ENCODE data around the gene TMIGD3. TPM values are rescaled to one million over a fixed set of nuclear protein-coding genes. Genes with fewer than 3 reads are reported as not detected.
"Not testable (repeated sequence)": the region's sequence is repeated elsewhere in the genome, so short reads cannot be mapped to it uniquely, and the experiment has no call there.

TMIGD3 gene
- total RNA-seq, 1 experiment from 2014 or later: 0.88 TPM

DNA sequence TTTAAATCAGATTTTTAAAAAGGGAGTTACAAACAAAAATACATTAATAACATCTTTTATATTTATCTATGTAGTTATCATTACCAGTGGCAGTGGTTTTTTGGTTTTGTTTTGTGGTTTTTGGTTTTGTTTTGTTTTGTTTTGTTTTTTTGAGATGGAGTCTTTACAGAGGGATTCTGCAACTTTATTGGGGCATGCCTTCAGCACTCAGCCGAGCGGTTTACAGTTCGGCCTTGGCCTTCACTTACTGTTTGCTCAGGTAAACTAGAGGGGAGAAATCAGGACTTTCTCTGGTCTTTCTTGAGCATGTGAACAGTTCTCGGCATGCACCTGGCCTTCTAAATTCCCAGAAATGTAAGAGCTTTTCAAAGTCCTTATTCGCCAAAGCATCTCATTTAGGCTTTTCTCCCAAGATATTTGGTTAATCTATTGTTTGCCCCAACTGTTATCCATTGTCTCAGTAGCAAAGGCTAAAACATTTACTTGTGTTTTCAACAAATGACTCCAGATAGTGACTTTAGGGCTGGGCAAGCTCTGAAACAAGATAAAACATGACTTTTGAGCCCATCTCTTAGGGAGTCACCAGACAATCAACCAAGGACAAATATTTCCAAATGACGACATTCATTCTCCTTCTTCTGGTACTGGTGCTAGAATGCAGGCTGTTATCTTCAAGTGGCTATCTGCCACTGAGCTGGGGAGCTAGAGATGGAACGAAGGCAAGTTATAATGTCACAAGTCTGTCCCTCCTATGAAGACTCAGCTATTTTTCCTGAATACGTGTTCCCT lies 48.4 kb upstream of the TMIGD3 start:
- CTCF ChIA-PET: interaction anchor here (0.8 to 1.3 kb wide), 3 partner anchors 8 to 67 kb away, joined by 4 to 6 read pairs (median 5); no protein-coding TSS in a partner anchor
- POLR2A ChIA-PET: interaction anchor here (0.8 kb wide), 1 partner anchor 10 kb away, joined by 5 read pairs; no protein-coding TSS in a partner anchor

DNA sequence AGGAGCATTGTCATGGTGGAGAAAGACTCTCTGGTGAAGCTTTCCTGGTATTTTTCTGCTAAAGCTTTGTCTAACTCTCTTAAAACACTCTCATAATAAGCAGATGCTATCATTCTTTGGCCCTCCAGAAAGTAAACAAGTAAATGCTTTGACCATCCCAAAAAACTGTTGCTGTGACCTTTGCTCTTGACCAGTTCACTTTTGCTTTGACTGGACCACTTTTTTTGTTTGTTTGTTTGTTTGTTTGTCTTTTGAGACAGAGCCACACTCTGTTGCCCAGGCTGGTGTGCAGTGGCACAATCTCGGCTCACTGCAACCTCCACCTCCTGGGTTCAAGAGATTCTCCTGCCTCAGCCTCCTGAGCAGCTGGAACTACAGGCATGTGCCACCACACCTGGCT lies 44.4 kb upstream of the TMIGD3 start:
- peaks cover 17% of the 10 kb centered on the region for H3K4me1 ChIP-seq
- H3K9me3 Mint-ChIP-seq (ENCODE audit: unreplicated experiment): peaks cover 17% of the 10 kb centered on the region
- H3K27me3 Mint-ChIP-seq (ENCODE audit: insufficient read depth, unreplicated experiment); CTCF ChIA-PET; H3K4me3 Mint-ChIP-seq (ENCODE audit: unreplicated experiment); H3K36me3 ChIP-seq (ENCODE audit: control insufficient read depth, insufficient read depth, low read length); POLR2A ChIA-PET; DNase-seq; intact Hi-C loops (cut with micrococcal nuclease; ENCODE audit: unreplicated experiment); H3K27ac Mint-ChIP-seq (ENCODE audit: unreplicated experiment); H3K4me3 ChIP-seq (ENCODE audit: low read depth, low read length); H3K27me3 ChIP-seq (replicated peaks; ENCODE audit: control insufficient read depth, insufficient read depth, low read length); BruUV-seq (replicated peaks); H3K9me3 ChIP-seq: not testable (repeated sequence)
- H3K36me3 Mint-ChIP-seq (ENCODE audit: insufficient read depth, unreplicated experiment): peaks cover 15% of the 10 kb centered on the region
- H3K4me1 Mint-ChIP-seq (ENCODE audit: low read depth, unreplicated experiment): peaks cover 26% of the 10 kb centered on the region

More for the DNA sequence above, 48.4 kb upstream of the TMIGD3 start:
- H3K27me3 Mint-ChIP-seq (ENCODE audit: insufficient read depth, unreplicated experiment): no peaks in the 10 kb centered on the region
- H3K4me1 Mint-ChIP-seq (ENCODE audit: low read depth, unreplicated experiment): peaks cover 20% of the 10 kb centered on the region
- peak overlapping the region; percentile 58 for H3K4me3 Mint-ChIP-seq (ENCODE audit: unreplicated experiment)
- H3K36me3 ChIP-seq (ENCODE audit: control insufficient read depth, insufficient read depth, low read length): no peaks in the 10 kb centered on the region
- DNase-seq: peak; percentile 47 to 53
- no TSS peak for BruUV-seq (replicated peaks)
- no peaks in the 10 kb centered on the region for H3K9me3 Mint-ChIP-seq (ENCODE audit: unreplicated experiment)
- intact Hi-C loops (cut with micrococcal nuclease; ENCODE audit: unreplicated experiment): loop anchor here (1.0 kb wide), 2 partner anchors 8 to 44 kb away; no protein-coding TSS in a partner anchor
- no peaks in the 10 kb centered on the region for H3K9me3 ChIP-seq
- peaks cover 49% of the 10 kb centered on the region for H3K4me1 ChIP-seq
- H3K27ac Mint-ChIP-seq (ENCODE audit: unreplicated experiment): peak overlapping the region; percentile 58
- no peak overlapping the region for H3K4me3 ChIP-seq (ENCODE audit: low read depth, low read length)
- no peaks in the 10 kb centered on the region for H3K27me3 ChIP-seq (replicated peaks; ENCODE audit: control insufficient read depth, insufficient read depth, low read length)
- peaks cover 10% of the 10 kb centered on the region for H3K36me3 Mint-ChIP-seq (ENCODE audit: insufficient read depth, unreplicated experiment)
- TF ChIP-seq, protein P1, sequence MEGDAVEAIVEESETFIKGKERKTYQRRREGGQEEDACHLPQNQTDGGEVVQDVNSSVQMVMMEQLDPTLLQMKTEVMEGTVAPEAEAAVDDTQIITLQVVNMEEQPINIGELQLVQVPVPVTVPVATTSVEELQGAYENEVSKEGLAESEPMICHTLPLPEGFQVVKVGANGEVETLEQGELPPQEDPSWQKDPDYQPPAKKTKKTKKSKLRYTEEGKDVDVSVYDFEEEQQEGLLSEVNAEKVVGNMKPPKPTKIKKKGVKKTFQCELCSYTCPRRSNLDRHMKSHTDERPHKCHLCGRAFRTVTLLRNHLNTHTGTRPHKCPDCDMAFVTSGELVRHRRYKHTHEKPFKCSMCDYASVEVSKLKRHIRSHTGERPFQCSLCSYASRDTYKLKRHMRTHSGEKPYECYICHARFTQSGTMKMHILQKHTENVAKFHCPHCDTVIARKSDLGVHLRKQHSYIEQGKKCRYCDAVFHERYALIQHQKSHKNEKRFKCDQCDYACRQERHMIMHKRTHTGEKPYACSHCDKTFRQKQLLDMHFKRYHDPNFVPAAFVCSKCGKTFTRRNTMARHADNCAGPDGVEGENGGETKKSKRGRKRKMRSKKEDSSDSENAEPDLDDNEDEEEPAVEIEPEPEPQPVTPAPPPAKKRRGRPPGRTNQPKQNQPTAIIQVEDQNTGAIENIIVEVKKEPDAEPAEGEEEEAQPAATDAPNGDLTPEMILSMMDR (IDR thresholded peaks at IDR 0.05; ENCODE audit: insufficient read depth in 1 of 2, low read depth in 1 of 2, low read length in 1 of 2, severe bottlenecking in 1 of 2, unreplicated experiment in 1 of 2): no peak

DNA sequence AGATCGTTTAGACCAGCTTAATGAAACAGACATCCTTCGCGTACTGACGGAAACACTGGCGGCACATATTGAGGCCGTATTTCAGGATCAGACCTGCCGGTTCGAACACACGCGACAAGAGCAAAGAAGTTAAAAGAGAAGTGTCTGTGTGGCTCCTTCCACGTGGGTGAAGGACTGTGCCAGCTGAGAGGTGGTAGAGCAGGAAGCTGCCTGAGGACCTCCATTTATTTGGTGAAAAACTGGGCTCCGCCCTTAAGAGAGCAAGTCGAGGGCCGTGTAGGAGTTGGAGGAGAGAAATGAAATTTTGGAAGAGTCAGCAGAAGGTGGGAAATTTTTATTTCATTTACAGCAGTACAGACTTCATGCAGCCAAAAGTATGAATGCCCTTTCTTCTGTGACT lies 38.8 kb upstream of the TMIGD3 start:
- H3K4me1 ChIP-seq: peaks cover 15% of the 10 kb centered on the region
- H3K36me3 ChIP-seq (ENCODE audit: control insufficient read depth, insufficient read depth, low read length): no peaks in the 10 kb centered on the region
- TF ChIP-seq, protein P1 (IDR thresholded peaks at IDR 0.05; ENCODE audit: insufficient read depth in 1 of 2, low read depth in 1 of 2, low read length in 1 of 2, severe bottlenecking in 1 of 2, unreplicated experiment in 1 of 2): no peak
- peak overlapping the region; percentile 88 for H3K27ac Mint-ChIP-seq (ENCODE audit: unreplicated experiment)
- peaks cover 27% of the 10 kb centered on the region for H3K4me1 Mint-ChIP-seq (ENCODE audit: low read depth, unreplicated experiment)
- H3K27me3 ChIP-seq (replicated peaks; ENCODE audit: control insufficient read depth, insufficient read depth, low read length): no peaks in the 10 kb centered on the region
- H3K4me3 Mint-ChIP-seq (ENCODE audit: unreplicated experiment): peak overlapping the region; percentile 80
- intact Hi-C loops (cut with micrococcal nuclease; ENCODE audit: unreplicated experiment): no loop called here
- H3K9me3 ChIP-seq: no peaks in the 10 kb centered on the region
- POLR2A ChIA-PET: interaction anchor here (0.6 to 0.7 kb wide), 3 partner anchors 10 to 101 kb away, joined by 3 to 5 read pairs (median 3); no protein-coding TSS in a partner anchor
- CTCF ChIA-PET: interaction anchor here (2.0 kb wide), 1 partner anchor 34 kb away, joined by 10 read pairs; no protein-coding TSS in a partner anchor
- DNase-seq: peak in 1 of 2 experiments; percentile 15
- H3K27me3 Mint-ChIP-seq (ENCODE audit: insufficient read depth, unreplicated experiment): no peaks in the 10 kb centered on the region
- H3K36me3 Mint-ChIP-seq (ENCODE audit: insufficient read depth, unreplicated experiment): peaks cover 5% of the 10 kb centered on the region
- 0 out of 2 replicates have a peak overlapping the region, but pooled peaks have one; percentile 12 for H3K4me3 ChIP-seq (ENCODE audit: low read depth, low read length)
- BruUV-seq (replicated peaks): TSS peak; percentile 76
- H3K9me3 Mint-ChIP-seq (ENCODE audit: unreplicated experiment): peaks cover 17% of the 10 kb centered on the region
